GM12878 (cell line): ENCODE data around the gene LARGE1. TPM values are rescaled to one million over a fixed set of nuclear protein-coding genes. Genes with fewer than 3 reads are reported as not detected.

Source experiments
- ATAC-seq: fragments of 200-7000 bp; cut with Tn5 transposase; 3 replicates; pipeline ENCODE4 v1.9.1; 2020; ENCODE audit warnings: mild to moderate bottlenecking, moderate library complexity
- BruUV-seq: library from RNA; stranded (reverse); fragments of 400-500 nt; replicated peaks from 2 replicates; lab custom pipeline; 2021; lab: Mats Ljungman, UMichigan
- CTCF ChIA-PET: fragments of 300-600 bp; sonication (Branson Sonifier 250); formaldehyde crosslinking; extraction: SDS; loops from one replicate; lab custom pipeline; 2021; ENCODE audit warnings: inconsistent platforms; lab: Yijun Ruan, JAX
- POLR2A ChIA-PET: fragments of 350-600 bp; formaldehyde crosslinking; extraction: SDS; loops from one replicate; lab custom pipeline; 2021; ENCODE audit warnings: inconsistent platforms; lab: Charles Lee
- RAD21 ChIA-PET: fragments of 300-600 bp; sonication (Branson Sonifier 250); formaldehyde crosslinking; loops from one replicate; lab custom pipeline; 2023; ENCODE audit warnings: antibody characterized with exemption; ENCODE audit not compliant: unreplicated experiment; lab: Charles Lee
- SMC1A ChIA-PET: fragments of 300-600 bp; sonication (Branson Sonifier 250); formaldehyde crosslinking; loops from one replicate; lab custom pipeline; 2023; ENCODE audit not compliant: unreplicated experiment, uncharacterized antibody; lab: Charles Lee
- DNase-seq: peaks from one replicate; pipeline ENCODE4 v3.0.0-alpha.2; 2011; ENCODE audit warnings: low read depth, low spot score
- FAIRE-seq: peaks from 3 replicates; lab custom pipeline; 2011; peaks lifted over from hg19 to GRCh38; lab: Jason Lieb, UNC
- H2AFZ ChIP-seq: 2 replicates; pipeline ENCODE4 v1.6.0; 2011; ENCODE audit warnings: low read depth, low read length, control low read depth; ENCODE audit not compliant: control insufficient read depth
- H3K27ac ChIP-seq: 2 replicates; pipeline ENCODE4 v1.5.1; 2011; ENCODE audit warnings: control low read depth; ENCODE audit not compliant: control insufficient read depth, insufficient read depth
- H3K27me3 ChIP-seq, 2 experiments: replicated peaks in 1 of 2; 2 replicates each; pipeline versions ENCODE4 v1.6.0 to v1.6.1; 2011; ENCODE audit warnings: low read length in 1 of 2; ENCODE audit not compliant: control insufficient read depth in 2 of 2, insufficient read depth in 2 of 2
- H3K36me3 ChIP-seq, 2 experiments: 2 replicates each; pipeline ENCODE4 v1.5.1; 2011; ENCODE audit warnings: low read length in 1 of 2; ENCODE audit not compliant: control insufficient read depth in 2 of 2, insufficient read depth in 2 of 2
- H3K4me1 ChIP-seq: 2 replicates; pipeline ENCODE4 v1.6.1; 2011; ENCODE audit warnings: mild to moderate bottlenecking, low read length, moderate library complexity, mixed read lengths; ENCODE audit not compliant: control insufficient read depth, insufficient read depth
- H3K4me2 ChIP-seq: 2 replicates; pipeline ENCODE4 v1.6.0; 2011; ENCODE audit warnings: control low read depth; ENCODE audit not compliant: control insufficient read depth, insufficient read depth
- H3K4me3 ChIP-seq: fragments of 200-600 bp; sonication (generic); 2 replicates; pipeline ENCODE4 v1.5.1; 2016
- H3K79me2 ChIP-seq: 2 replicates; pipeline ENCODE4 v1.6.0; 2011; ENCODE audit warnings: low read length; ENCODE audit not compliant: control insufficient read depth, insufficient read depth
- H3K9ac ChIP-seq: 2 replicates; pipeline ENCODE4 v1.8.0; 2011; ENCODE audit warnings: low read length, control low read depth, mixed read lengths; ENCODE audit not compliant: control insufficient read depth, insufficient read depth
- H3K9me3 ChIP-seq: replicated peaks from 3 replicates; pipeline ENCODE4 v1.5.1; 2011; ENCODE audit warnings: mild to moderate bottlenecking, low read length; ENCODE audit not compliant: control insufficient read depth, insufficient read depth
- H4K20me1 ChIP-seq: 2 replicates; pipeline ENCODE4 v1.6.0; 2011; ENCODE audit not compliant: control insufficient read depth, insufficient read depth
- ASH2L ChIP-seq: fragments of 300-600, 200-600 bp; sonication (generic); IDR thresholded peaks from 2 replicates; pipeline ENCODE4 v1.6.1; 2017; ENCODE audit warnings: low read depth, mild to moderate bottlenecking, borderline replicate concordance
- ATF2 ChIP-seq: IDR thresholded peaks from 2 replicates; pipeline ENCODE4 v1.6.1; 2012; ENCODE audit warnings: low read length, inconsistent platforms
- CBX5 ChIP-seq: sonication (generic); IDR thresholded peaks from 2 replicates; pipeline ENCODE4 v1.6.1; 2016; ENCODE audit warnings: low read depth, moderate library complexity, mild to moderate bottlenecking, inconsistent platforms
- CREB1 ChIP-seq: IDR thresholded peaks from 2 replicates; pipeline ENCODE4 v1.6.1; 2012; ENCODE audit warnings: low read depth, mild to moderate bottlenecking, inconsistent platforms
- E2F4 ChIP-seq: IDR thresholded peaks from 2 replicates; pipeline ENCODE4 v1.6.1; 2012; ENCODE audit warnings: low read depth, low read length, improper control_type of control experiment
- FOXM1 ChIP-seq: IDR thresholded peaks from 2 replicates; pipeline ENCODE4 v1.6.1; 2012; ENCODE audit warnings: low read depth, mild to moderate bottlenecking, inconsistent platforms, low read length, moderate library complexity
- GABPA ChIP-seq: IDR thresholded peaks from 2 replicates; pipeline ENCODE4 v1.6.1; 2014; ENCODE audit warnings: antibody characterized with exemption, low read depth, mild to moderate bottlenecking, inconsistent platforms
- IRF4 ChIP-seq: IDR thresholded peaks from 2 replicates; pipeline ENCODE4 v1.6.1; 2011; ENCODE audit warnings: low read depth, low read length
- LARP7 ChIP-seq: fragments of 450-650 bp; IDR thresholded peaks from 2 replicates; pipeline ENCODE4 v1.6.1; 2017; ENCODE audit warnings: mild to moderate bottlenecking
- NR2C2 ChIP-seq: IDR thresholded peaks from 2 replicates; pipeline ENCODE4 v1.6.1; 2011; ENCODE audit warnings: borderline replicate concordance, low read depth; ENCODE audit not compliant: control insufficient read depth, insufficient read length
- RCOR1 ChIP-seq: conservative IDR thresholded peaks from 2 replicates; pipeline ENCODE4 v1.6.1; 2012; ENCODE audit warnings: low read depth, low read length, improper control_type of control experiment
- RFX5 ChIP-seq: IDR thresholded peaks from 2 replicates; pipeline ENCODE4 v1.6.1; 2011; ENCODE audit warnings: low read depth, low read length, improper control_type of control experiment
- WRNIP1 ChIP-seq: IDR thresholded peaks from 2 replicates; pipeline ENCODE4 v1.6.1; 2011; ENCODE audit warnings: low read depth, low read length, improper control_type of control experiment, borderline replicate concordance
- ZBTB33 ChIP-seq: fragments of 450-650 bp; IDR thresholded peaks from 2 replicates; pipeline ENCODE4 v1.6.1; 2017; ENCODE audit warnings: mild to moderate bottlenecking
- ZNF622 ChIP-seq: fragments of 450-650 bp; IDR thresholded peaks from 2 replicates; pipeline ENCODE4 v1.6.1; 2017; ENCODE audit warnings: mild to moderate bottlenecking, inconsistent platforms
- ZSCAN29 ChIP-seq: fragments of 450-650 bp; IDR thresholded peaks from 2 replicates; pipeline ENCODE4 v1.6.1; 2017; ENCODE audit warnings: mild to moderate bottlenecking, moderate library complexity
- ZZZ3 ChIP-seq: IDR thresholded peaks from 2 replicates; pipeline ENCODE4 v1.6.1; 2011; ENCODE audit warnings: low read depth; ENCODE audit not compliant: control insufficient read depth, insufficient read length
- WGBS: methylation state at CpG from one replicate; pipeline ENCODE4 v1.1.6; 2016; ENCODE audit warnings: low lambda C conversion rate; ENCODE audit not compliant: insufficient replicate concordance, insufficient coverage; ENCODE audit errors: missing lambda C conversion rate; 5-methylcytosine and 5-hydroxymethylcytosine counted together
- in situ Hi-C: fragments of 300-500 bp; cut with MboI; formaldehyde crosslinking; loops from 9 replicates; pipeline ENCODE4 v1.14.3; 2018; ENCODE audit warnings: mixed read lengths
- intact Hi-C: fragments of 100-400 bp; cut with micrococcal nuclease; formaldehyde crosslinking; loops from one replicate; pipeline ENCODE4 v1.14.2; 2022; ENCODE audit not compliant: unreplicated experiment
- polyA plus RNA-seq, 11 experiments: library from polyadenylated mRNA; depleted of rRNA in 4 of 11; unstranded in 6 of 11; stranded (reverse) in 5 of 11; fragments of >200 nt; fragmentation: Nextera tagmentation in 4 of 11; fragmentation: Illumina TruSeq in 1 of 11; extraction: Ambion mirVana in 4 of 11; extraction: Trizol in 1 of 11; gene quantifications; 1 replicate in 1 of 11; 2 replicates in 10 of 11; pipeline versions ENCODE4 v1.2.1 to v1.2.3, GENCODE V29; 2011 to 2016; ENCODE audit warnings: inconsistent platforms in 2 of 11, missing spikeins in 2 of 11, low read depth in 1 of 11
- total RNA-seq, 4 experiments: library from RNA; depleted of rRNA in 3 of 4; stranded (reverse); fragments of >200 nt in 3 of 4; fragmentation: Illumina TruSeq in 1 of 4; extraction: Trizol in 1 of 4; gene quantifications; 2 replicates each; pipeline versions ENCODE4 v1.2.1 to v1.2.3, GENCODE V29; 2013 to 2021
- TF ChIP-seq, protein P1 (sequence below): fragments of 450-650 bp; IDR thresholded peaks from 2 replicates; pipeline ENCODE4 v1.6.1; 2016; ENCODE audit warnings: mild to moderate bottlenecking

LARGE1 gene
- total and polyA plus RNA-seq, 10 of the 15 experiments (the other 5 are each of a cell fraction or from before 2014, with no cell fraction given): 3.2 to 41.4 (median 17.3) TPM

DNA sequence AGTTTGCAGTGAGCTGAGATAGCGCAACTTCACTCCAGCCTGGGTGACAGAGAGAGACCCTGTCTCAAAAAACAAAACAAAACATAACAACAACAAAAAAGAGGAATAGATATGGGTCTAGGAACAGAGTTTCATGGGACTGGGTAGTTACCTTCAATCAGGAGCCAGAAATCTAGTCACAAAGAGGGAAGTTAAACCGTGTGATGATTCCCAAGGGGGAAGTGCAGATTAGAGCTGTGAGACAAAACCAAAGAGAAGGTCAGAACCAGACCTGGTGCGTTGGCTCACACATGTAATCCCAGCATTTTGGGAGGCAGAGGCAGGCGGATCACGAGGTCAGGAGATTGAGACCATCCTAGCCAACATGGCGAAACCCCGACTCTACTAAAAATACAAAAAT lies 42.1 kb upstream of the LARGE1 start:
- ChIA-PET CTCF (no interaction called here), POLR2A (no interaction called here), RAD21 (no interaction called here), SMC1A (no interaction called here)
- intact Hi-C loops (no loop called here), in situ Hi-C loops (loop anchor here (25.0 kb wide), 1 partner anchor 750 kb away; no protein-coding TSS in a partner anchor)
- Histone ChIP-seq H2AFZ (no peak overlapping the region), H3K27ac (no peak overlapping the region), H3K4me3 (no peak overlapping the region), H4K20me1 (no peaks in the 10 kb centered on the region), H3K27me3 (no peaks in the 10 kb centered on the region), H3K79me2 (no peaks in the 10 kb centered on the region), H3K4me2 (no peak overlapping the region), H3K9me3 (no peaks in the 10 kb centered on the region; the same call in 2 of the 3 replicates), H3K9ac (no peak overlapping the region), H3K36me3 (no peaks in the 10 kb centered on the region), H3K4me1 (no peaks in the 10 kb centered on the region)
- DNase-seq: no peak
- BruUV-seq: no TSS peak
- WGBS: 31% methylated on average over 7 of the region's 7 CpGs
- FAIRE-seq: no peak
- no peak for ATAC-seq
- TF ChIP-seq ATF2 (no peak), FOXM1 (no peak), ZNF622 (no peak), RFX5 (no peak), E2F4 (no peak), CBX5 (no peak), ZBTB33 (no peak), NR2C2 (no peak), LARP7 (no peak), RCOR1 (no peak), ASH2L (no peak), IRF4 (no peak), ZSCAN29 (no peak), CREB1 (no peak), ZZZ3 (no peak), GABPA (no peak), WRNIP1 (no peak)
- TF ChIP-seq, protein P1, sequence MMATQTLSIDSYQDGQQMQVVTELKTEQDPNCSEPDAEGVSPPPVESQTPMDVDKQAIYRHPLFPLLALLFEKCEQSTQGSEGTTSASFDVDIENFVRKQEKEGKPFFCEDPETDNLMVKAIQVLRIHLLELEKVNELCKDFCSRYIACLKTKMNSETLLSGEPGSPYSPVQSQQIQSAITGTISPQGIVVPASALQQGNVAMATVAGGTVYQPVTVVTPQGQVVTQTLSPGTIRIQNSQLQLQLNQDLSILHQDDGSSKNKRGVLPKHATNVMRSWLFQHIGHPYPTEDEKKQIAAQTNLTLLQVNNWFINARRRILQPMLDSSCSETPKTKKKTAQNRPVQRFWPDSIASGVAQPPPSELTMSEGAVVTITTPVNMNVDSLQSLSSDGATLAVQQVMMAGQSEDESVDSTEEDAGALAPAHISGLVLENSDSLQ: no peak
